ENCODE measurements around the gene RBM19. TPM values are rescaled to one million over a fixed set of nuclear protein-coding genes. Genes with fewer than 3 reads are reported as not detected.

The RBM19 gene
- total and polyA plus RNA-seq, 2 of the 4 experiments (the other 2 are of a cell fraction): 18.7 to 19.2 TPM

DNA sequence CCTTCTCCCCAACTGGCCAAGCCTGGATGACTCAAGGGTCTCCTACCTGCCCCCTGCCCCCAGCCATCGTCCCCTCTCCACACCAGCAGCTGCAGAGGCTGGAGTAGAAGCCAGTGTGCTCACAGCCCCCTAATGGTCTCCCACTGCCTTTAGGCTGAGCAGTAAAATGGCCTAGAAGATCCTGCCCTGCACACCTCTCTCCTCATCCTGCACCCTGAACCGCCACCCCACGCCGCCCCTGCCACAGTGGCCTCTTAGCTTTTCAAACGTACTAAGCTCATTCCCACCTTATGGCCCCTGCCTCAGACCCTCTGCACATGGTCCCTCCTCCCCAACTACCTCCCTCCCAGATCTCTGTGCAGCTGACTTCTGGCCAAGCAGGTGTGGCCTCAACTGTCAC lies 46.3 kb downstream of the RBM19 start:
- no peak overlapping the region for H2BK20ac ChIP-seq (ENCODE audit: low read depth, low read length)
- DNase-seq: no peak
- BruUV-seq (replicated peaks): no TSS peak
- H2BK5ac ChIP-seq (ENCODE audit: low read depth, low read length, poor library complexity, severe bottlenecking): no peak overlapping the region
- H2BK120ac ChIP-seq (ENCODE audit: low read depth, low read length): no peak overlapping the region
- intact Hi-C loops (cut with micrococcal nuclease) (no loop called here), in situ Hi-C loops (cut with MboI; ENCODE audit: low sequenced_read_pairs) (loop anchor here (10.0 kb wide), 1 partner anchor 605 kb away; no protein-coding TSS in a partner anchor), dilution Hi-C loops (cut with HindIII; ENCODE audit: low sequenced_read_pairs, unreplicated experiment) (no loop called here)
- H3K4ac ChIP-seq (ENCODE audit: low read depth, low read length): no peak overlapping the region
- no peak overlapping the region for H4K8ac ChIP-seq (ENCODE audit: low read depth in 2 of 2, low read length in 2 of 2)
- no peak overlapping the region for H3K14ac ChIP-seq (replicated peaks; ENCODE audit: low read depth, low read length)
- no peak overlapping the region for H3K4me2 ChIP-seq (ENCODE audit: low read depth, low read length)
- no peak overlapping the region for H3K27ac ChIP-seq (ENCODE audit: insufficient read depth, low read length)
- H3K9me3 ChIP-seq (ENCODE audit: control insufficient read depth, insufficient read depth, low read length): no peaks in the 10 kb centered on the region
- no peak overlapping the region for H2AFZ ChIP-seq (replicated peaks; ENCODE audit: low read length, poor library complexity)
- WGBS, 2 experiments (ENCODE audit: extremely low coverage in 2 of 2, insufficient read length in 1 of 2): 100% methylated on average over 3 of the region's 5 CpGs; no CpG with 5 or more reads in 1 of the 2 experiments
- CTCF ChIA-PET: no interaction called here
- H2BK15ac ChIP-seq (ENCODE audit: low read depth, low read length): no peak overlapping the region
- no peak overlapping the region for H3K9ac ChIP-seq (ENCODE audit: low read depth, low read length)
- H3K9me1 ChIP-seq (ENCODE audit: insufficient read depth, low read length): no peaks in the 10 kb centered on the region
- H3K56ac ChIP-seq (ENCODE audit: extremely low read depth, insufficient read depth, low read length): no peak overlapping the region
- no peak for TF ChIP-seq SMC3 (IDR thresholded peaks at IDR 0.05; ENCODE audit: low read depth, low read length)
- TF ChIP-seq BHLHE40 (IDR thresholded peaks at IDR 0.05; ENCODE audit: low read depth, low read length): no peak
- no peak for TF ChIP-seq FOS (IDR thresholded peaks at IDR 0.05; ENCODE audit: low read depth, low read length)
- no peak for TF ChIP-seq RAD21 (IDR thresholded peaks at IDR 0.05; ENCODE audit: low read length)
- no peak for TF ChIP-seq POLR2A (IDR thresholded peaks at IDR 0.05; ENCODE audit: low read depth, low read length)
- TF ChIP-seq MXI1 (IDR thresholded peaks at IDR 0.05; ENCODE audit: borderline replicate concordance, low read depth, low read length): no peak
- no peak for TF ChIP-seq NFE2L2 (IDR thresholded peaks at IDR 0.05; ENCODE audit: low read depth, low read length)
- TF ChIP-seq, protein P1, sequence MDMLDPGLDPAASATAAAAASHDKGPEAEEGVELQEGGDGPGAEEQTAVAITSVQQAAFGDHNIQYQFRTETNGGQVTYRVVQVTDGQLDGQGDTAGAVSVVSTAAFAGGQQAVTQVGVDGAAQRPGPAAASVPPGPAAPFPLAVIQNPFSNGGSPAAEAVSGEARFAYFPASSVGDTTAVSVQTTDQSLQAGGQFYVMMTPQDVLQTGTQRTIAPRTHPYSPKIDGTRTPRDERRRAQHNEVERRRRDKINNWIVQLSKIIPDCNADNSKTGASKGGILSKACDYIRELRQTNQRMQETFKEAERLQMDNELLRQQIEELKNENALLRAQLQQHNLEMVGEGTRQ (IDR thresholded peaks at IDR 0.05; ENCODE audit: low read depth, low read length): no peak
- no peak for TF ChIP-seq RFX5 (IDR thresholded peaks at IDR 0.05; ENCODE audit: low read depth, low read length)
- peaks cover 13% of the 10 kb centered on the region for H3K36me3 ChIP-seq (ENCODE audit: control insufficient read depth, insufficient read depth, low read length)
- no peak overlapping the region for H2AK9ac ChIP-seq (replicated peaks; ENCODE audit: low read depth, low read length, poor library complexity)
- no peaks in the 10 kb centered on the region for H3K4me1 ChIP-seq (ENCODE audit: control insufficient read depth, insufficient read depth, low read length)
- H4K20me1 ChIP-seq (ENCODE audit: insufficient read depth, low read length): no peaks in the 10 kb centered on the region
- H3K18ac ChIP-seq (ENCODE audit: low read depth, low read length): no peak overlapping the region
- H3K79me1 ChIP-seq (ENCODE audit: low read depth in 1 of 2, low read length in 2 of 2): no peaks in the 10 kb centered on the region
- H4K5ac ChIP-seq (ENCODE audit: low read depth, low read length): no peak overlapping the region
- POLR2A ChIA-PET (ENCODE audit: unreplicated experiment): no interaction called here
- no peaks in the 10 kb centered on the region for H3K27me3 ChIP-seq (ENCODE audit: control insufficient read depth, insufficient read depth, low read length)
- no peak overlapping the region for H3K4me3 ChIP-seq (ENCODE audit: insufficient read depth, low read depth, low read length)
- H2AK5ac ChIP-seq (ENCODE audit: low read depth, low read length): no peak overlapping the region
- no peak overlapping the region for H4K91ac ChIP-seq (ENCODE audit: insufficient read depth, low read depth, low read length)
- ATAC-seq (ENCODE audit: low read depth): no peak
- no peak overlapping the region for H3K23ac ChIP-seq (ENCODE audit: low read depth, low read length)
